ENCODE results near the gene ZDHHC22.

ZDHHC22 gene

GRCh38 chr14:77102154-77102553, 39.4 kb downstream of the ZDHHC22 start:
- DNase-seq, result no peak

- DNase-seq, result no peak
These were observed 40.6 kb downstream of the ZDHHC22 start for GRCh38 chr14:77100961-77101360.

- DNase-seq, result peak in 1 of 2 experiments; percentile 62
These were observed 42.0 kb downstream of the ZDHHC22 start for GRCh38 chr14:77099425-77100167.

GRCh38 chr14:77098529-77099353, 42.9 kb downstream of the ZDHHC22 start:
- peak; percentile 25 to 77 for DNase-seq

GRCh38 chr14:77097700-77098528, 43.7 kb downstream of the ZDHHC22 start, which contains the start of gene CIPC:
Gene CIPC (plus strand): TSS chr14:77098258. CDS start chr14:77105709, 7,451 bp downstream.
- peak; percentile 94 to 99 for DNase-seq

GRCh38 chr14:77097006-77097699, 44.4 kb downstream of the ZDHHC22 start:
- peak in 1 of 2 experiments; percentile 54 for DNase-seq

- peak; percentile 87 to 91 for DNase-seq
These were observed 46.8 kb downstream of the ZDHHC22 start for GRCh38 chr14:77094672-77095284.

- no peak for DNase-seq
These were observed 48.9 kb downstream of the ZDHHC22 start for GRCh38 chr14:77092676-77093075.

GRCh38 chr14:77091518-77091917, 50.1 kb downstream of the ZDHHC22 start:
- DNase-seq, result no peak

GRCh38 chr14:77088645-77089044, 52.9 kb downstream of the ZDHHC22 start:
- no peak for DNase-seq

- DNase-seq, result no peak
These were observed 53.4 kb downstream of the ZDHHC22 start for GRCh38 chr14:77088219-77088618.

GRCh38 chr14:77087631-77088030, 54.0 kb downstream of the ZDHHC22 start:
- DNase-seq, result no peak

GRCh38 chr14:77086951-77087350, 54.6 kb downstream of the ZDHHC22 start:
- DNase-seq, result no peak

- DNase-seq, result no peak
These were observed 55.4 kb downstream of the ZDHHC22 start for GRCh38 chr14:77086017-77086727.

- DNase-seq, result no peak
These were observed 56.1 kb downstream of the ZDHHC22 start for GRCh38 chr14:77085538-77085937.

- DNase-seq, result no peak
These were observed 56.6 kb downstream of the ZDHHC22 start for GRCh38 chr14:77084985-77085384.

GRCh38 chr14:77083082-77083481, 58.5 kb downstream of the ZDHHC22 start:
- DNase-seq, result no peak

- no peak for DNase-seq
These were observed 59.2 kb downstream of the ZDHHC22 start for GRCh38 chr14:77082356-77082755.

Measured in NCI-H446 (cell line).